ENCODE results near the gene BPNT1. TPM values are rescaled to one million over a fixed set of nuclear protein-coding genes. Genes with fewer than 3 reads are reported as not detected.

The BPNT1 gene
- total RNA-seq, 1 experiment from 2014 or later = 13.6 TPM

GRCh38 chr1:220060876-220061275, 28.7 kb downstream of the BPNT1 start:
- H4K8ac ChIP-seq (replicated peaks; ENCODE audit: insufficient read length, low read depth, low read length) = no peak overlapping the region
- H4K5ac ChIP-seq (ENCODE audit: insufficient read length, low read depth, low read length) = no peak overlapping the region
- no peaks in the 10 kb centered on the region for H4K20me1 ChIP-seq (ENCODE audit: control insufficient read depth, insufficient read depth, insufficient read length)
- H3K79me2 ChIP-seq (ENCODE audit: insufficient read depth, low read length) = no peaks in the 10 kb centered on the region
- no peak overlapping the region for H2AK5ac ChIP-seq (ENCODE audit: insufficient read length, low read length)
- no peaks in the 10 kb centered on the region for H3K27me3 ChIP-seq (ENCODE audit: insufficient read depth, low read length)
- no peak overlapping the region for H3K18ac ChIP-seq (ENCODE audit: insufficient read length, low read depth, low read length)
- H2BK20ac ChIP-seq (ENCODE audit: low read depth, low read length, poor library complexity, severe bottlenecking) = no peak overlapping the region
- H3K23me2 ChIP-seq (ENCODE audit: insufficient read length, low read depth, low read length, poor library complexity, severe bottlenecking) = no peaks in the 10 kb centered on the region
- no peaks in the 10 kb centered on the region for H3K9me3 ChIP-seq (ENCODE audit: control insufficient read depth, low read depth, low read length)
- no peak overlapping the region for H3K9ac ChIP-seq (ENCODE audit: extremely low read depth, insufficient read length, low read length)
- H3K79me1 ChIP-seq (ENCODE audit: insufficient read depth, low read depth, low read length, poor library complexity, severe bottlenecking) = no peaks in the 10 kb centered on the region
- peak overlapping the region in 2 of 3 experiments; percentile 64 to 82; a peak in 3 of 7 replicates for H3K27ac Mint-ChIP-seq
- no peak overlapping the region for H4K91ac ChIP-seq (ENCODE audit: insufficient read length, low read depth, low read length)
- no peaks in the 10 kb centered on the region for H3K9me3 Mint-ChIP-seq
- no peak overlapping the region for H2AFZ ChIP-seq (ENCODE audit: low read length)
- no peak overlapping the region for H2BK5ac ChIP-seq (ENCODE audit: insufficient read length, low read length)
- no peak overlapping the region for H3K4me2 ChIP-seq (ENCODE audit: insufficient read depth, insufficient read length, low read length)
- no peak for DNase-seq
- H2BK15ac ChIP-seq (ENCODE audit: low read depth, low read length) = no peak overlapping the region
- no peak for TF ChIP-seq CTCF (conservative IDR thresholded peaks at IDR 0.05)
- H3K23ac ChIP-seq (ENCODE audit: insufficient read length, low read depth, low read length) = no peak overlapping the region
- no peak overlapping the region for H2BK120ac ChIP-seq (ENCODE audit: low read depth, low read length, poor library complexity, severe bottlenecking)
- H3K4ac ChIP-seq (ENCODE audit: low read depth, low read length) = no peak overlapping the region
- peaks cover 8 to 14% of the 10 kb centered on the region in 2 experiments for H3K4me1 Mint-ChIP-seq
- no peak overlapping the region for H2BK12ac ChIP-seq (ENCODE audit: insufficient read length, low read depth, low read length)
- H3K14ac ChIP-seq (ENCODE audit: insufficient read depth, low read length) = no peak overlapping the region
- H3K27me3 Mint-ChIP-seq (ENCODE audit: low read depth) = no peaks in the 10 kb centered on the region
- H3K4me3 Mint-ChIP-seq = no peak overlapping the region
- no CpG with 5 or more reads among the region's 3 CpGs for WGBS (ENCODE audit: extremely low coverage, insufficient read length, low lambda C conversion rate)
- H3K36me3 Mint-ChIP-seq (ENCODE audit: insufficient read depth in 1 of 3, low read depth in 3 of 3) = peaks cover 4 to 25% (median 14%) of the 10 kb centered on the region in 3 experiments; a peak in 6 of 7 replicates
- no peak overlapping the region for H3T11ph ChIP-seq (ENCODE audit: low read length)
- no peak overlapping the region for H3K56ac ChIP-seq (ENCODE audit: insufficient read length, low read depth, low read length)
- no peaks in the 10 kb centered on the region for H3K4me1 ChIP-seq (ENCODE audit: insufficient read depth, low read length)
- H3K27ac ChIP-seq (ENCODE audit: insufficient read length, low read depth, low read length) = no peak overlapping the region

Measured in H9 (cell line).